ENCODE data around the gene PFN4.
"Not testable (repeated sequence)": the region's sequence is repeated elsewhere in the genome, so short reads cannot be mapped to it uniquely, and the experiment has no call there.

The PFN4 gene

DNA sequence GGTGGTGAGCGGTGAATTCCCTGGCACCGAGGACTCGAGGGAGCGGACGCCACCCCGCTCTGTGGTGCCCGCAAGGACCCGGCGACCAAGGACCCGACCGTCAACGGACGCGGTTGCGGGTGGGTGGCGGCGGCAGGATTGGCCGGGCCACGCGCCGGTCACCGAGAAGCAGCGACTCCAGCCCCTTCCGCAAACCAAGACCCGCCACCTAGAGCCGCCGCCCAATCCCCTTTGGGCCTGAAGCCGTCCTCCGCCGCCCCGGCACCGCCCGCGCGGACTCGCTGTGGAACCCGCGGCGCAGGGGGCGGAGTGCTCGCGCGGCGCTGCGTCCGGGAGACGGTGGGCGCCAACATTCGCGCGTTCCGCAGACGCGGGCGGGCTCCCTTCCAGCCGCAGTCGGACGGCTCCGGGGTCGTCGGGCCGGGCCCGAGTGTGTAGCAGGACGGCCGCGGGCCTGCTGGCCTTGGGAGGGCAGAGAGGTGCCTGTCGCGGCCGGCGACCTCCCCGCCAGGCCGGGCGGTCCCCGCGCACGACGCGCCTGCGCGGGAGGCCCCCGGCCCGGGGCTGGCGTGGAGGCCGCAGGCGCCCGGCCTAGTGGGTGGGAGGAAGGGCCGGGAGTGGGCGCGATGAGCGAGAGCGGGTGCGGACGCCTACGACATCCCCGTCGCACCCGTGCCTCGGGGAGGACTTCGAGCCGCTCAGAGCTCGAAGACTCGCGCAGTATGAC, at the start of gene PFN4, which contains the start of gene FAM228B:
PFN4 (minus strand) TSS at position 140 of the 727 bp plus-strand sequence. CDS start 799 bp downstream, outside the sequence.
FAM228B (plus strand) TSS at position 275 of the 727 bp plus-strand sequence. CDS start 893 bp downstream, outside the sequence.
- DNase-seq (ENCODE audit: low read depth) = no peak

GRCh38 chr2:24169023-24169422, 45.9 kb upstream of the PFN4 start:
- DNase-seq (ENCODE audit: low read depth) = no peak

DNA sequence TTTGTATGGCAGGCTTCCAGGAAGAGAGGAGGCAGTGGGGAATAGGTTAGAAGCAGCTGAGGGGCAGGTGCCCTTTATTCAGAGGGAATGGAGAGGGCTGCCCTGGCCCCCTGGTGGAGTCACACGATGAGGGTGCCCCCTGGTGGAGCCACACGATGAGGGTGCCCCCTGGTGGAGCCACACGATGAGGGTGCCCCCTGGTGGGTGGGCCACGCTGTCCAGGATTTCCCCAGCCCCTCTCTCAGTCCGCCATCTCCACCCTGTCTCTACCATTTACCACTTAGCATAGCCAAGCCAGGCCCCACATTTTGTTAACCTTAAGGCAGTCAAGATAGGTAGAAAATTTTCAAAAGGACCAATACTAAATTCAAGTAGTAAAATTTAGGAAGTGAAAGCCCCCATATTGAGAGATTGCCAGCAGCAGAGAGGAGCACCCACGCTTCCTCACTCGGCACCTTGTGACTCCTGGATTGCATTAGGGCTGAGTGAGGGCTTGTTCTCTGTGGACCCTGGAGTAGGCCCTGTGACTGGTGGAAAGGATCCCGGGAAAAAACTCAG, 41.4 kb upstream of the PFN4 start:
- DNase-seq (ENCODE audit: low read depth) = no peak

DNA sequence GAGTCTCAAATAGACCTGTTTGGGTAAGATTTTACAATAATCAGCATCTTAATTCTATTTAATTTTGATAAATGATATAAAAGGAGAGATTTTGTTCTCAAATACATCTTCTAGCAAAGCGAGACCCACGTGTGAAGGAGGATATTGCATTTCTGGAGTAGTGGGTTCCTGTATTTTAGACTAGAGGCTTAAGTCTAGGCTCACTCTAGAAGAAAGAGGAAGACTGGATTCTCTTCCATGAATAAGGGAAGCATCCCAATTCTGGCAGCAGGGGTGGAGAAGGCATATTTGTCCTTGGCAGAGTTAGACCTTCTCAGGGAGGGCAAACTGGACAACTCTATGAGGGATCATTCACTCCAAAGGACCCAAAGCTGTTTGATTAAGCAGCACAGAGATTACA, 40.5 kb upstream of the PFN4 start:
- DNase-seq (ENCODE audit: low read depth) = no peak

DNA sequence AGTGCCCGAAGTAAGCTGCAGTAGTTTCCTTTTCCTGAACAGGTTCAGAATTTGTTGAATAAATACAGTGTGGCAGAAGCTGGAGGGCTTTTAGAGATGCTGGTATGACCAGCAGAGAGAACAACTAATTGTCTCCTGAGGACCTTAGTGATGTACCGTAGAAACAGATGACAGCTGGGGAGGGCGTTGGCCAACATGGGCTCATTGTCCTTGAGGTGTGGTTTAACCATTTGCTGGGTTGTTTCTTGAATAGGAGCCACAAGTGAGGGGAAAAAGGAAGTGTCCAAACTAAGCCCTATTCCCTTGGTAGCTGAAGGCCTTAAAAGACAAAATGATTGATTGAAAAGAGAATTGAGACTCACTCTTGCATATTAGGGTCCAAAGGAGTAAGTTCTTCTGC, 40.1 kb upstream of the PFN4 start:
- no peak for DNase-seq (ENCODE audit: low read depth)

GRCh38 chr2:24162494-24162893, 39.4 kb upstream of the PFN4 start:
- no peak for DNase-seq (ENCODE audit: low read depth)

GRCh38 chr2:24160761-24161160, 37.6 kb upstream of the PFN4 start:
- no peak for DNase-seq (ENCODE audit: low read depth)

- no peak for DNase-seq (ENCODE audit: low read depth)
Measured at GRCh38 chr2:24159708-24160107, 36.6 kb upstream of the PFN4 start.

- no peak for DNase-seq (ENCODE audit: low read depth)
Measured at GRCh38 chr2:24158131-24158530, 35.0 kb upstream of the PFN4 start.

DNA sequence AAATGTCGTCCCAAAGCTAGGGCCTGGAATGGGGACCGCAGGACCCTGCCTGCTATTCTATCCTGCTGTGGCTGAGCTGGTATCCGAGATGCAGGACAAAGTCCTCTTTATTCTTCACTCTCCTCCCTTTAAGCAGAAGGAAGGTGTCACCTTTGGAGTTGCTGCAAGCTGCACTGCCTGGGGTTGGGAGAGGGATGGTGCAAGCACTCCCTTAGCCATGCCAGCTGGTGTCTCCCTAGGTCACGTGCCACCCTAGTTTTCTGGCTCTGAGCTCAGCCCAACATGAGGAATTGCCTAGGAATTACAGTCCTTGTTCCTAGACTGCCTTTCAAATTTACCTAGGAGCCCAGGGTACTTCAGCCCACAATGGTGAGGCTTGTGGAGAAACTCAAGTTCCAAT, 30.3 kb upstream of the PFN4 start:
- DNase-seq (ENCODE audit: low read depth) = no peak

GRCh38 chr2:24152413-24153197, 29.5 kb upstream of the PFN4 start:
- no peak for DNase-seq (ENCODE audit: low read depth)

GRCh38 chr2:24147364-24147763, 24.2 kb upstream of the PFN4 start:
- no peak for DNase-seq (ENCODE audit: low read depth)

DNA sequence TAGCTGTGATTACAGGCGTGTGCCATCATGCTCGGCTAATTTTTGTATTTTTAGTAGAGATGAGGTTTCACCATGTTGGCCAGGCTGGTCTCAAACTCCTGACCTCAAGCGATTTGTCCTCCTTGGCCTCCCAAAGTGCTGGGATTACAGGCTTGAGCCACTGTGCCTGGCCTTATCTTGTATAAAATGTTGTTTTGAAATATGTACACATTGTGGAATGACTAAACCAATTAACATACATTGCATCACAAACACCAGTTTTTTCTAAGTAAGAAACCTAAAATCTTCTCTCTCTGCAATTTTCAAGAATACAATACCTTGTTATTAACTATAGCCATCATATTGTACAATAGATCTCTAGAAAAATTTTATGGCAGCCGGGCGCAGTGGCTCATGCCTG, 17.2 kb upstream of the PFN4 start:
- not testable (repeated sequence) for DNase-seq (ENCODE audit: low read depth)

DNA sequence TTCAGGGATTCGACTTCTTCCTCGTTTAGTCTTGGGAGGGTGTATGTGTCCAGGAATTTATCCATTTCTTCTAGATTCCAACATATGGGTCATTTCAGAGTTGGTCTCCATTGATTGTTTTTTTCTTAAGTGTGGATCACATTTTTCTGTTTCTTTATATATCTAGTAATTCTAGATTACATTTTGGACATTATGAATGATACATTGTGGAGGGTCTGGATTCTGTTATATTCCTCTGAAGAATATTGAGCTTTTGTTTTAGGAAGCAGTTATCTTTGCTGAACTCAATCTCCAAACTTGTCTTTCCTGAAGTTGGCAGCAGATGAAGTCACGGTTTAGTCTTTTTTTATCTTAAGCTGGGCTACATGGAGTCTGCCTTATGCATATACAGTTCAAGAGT, 9.4 kb upstream of the PFN4 start:
- no peak for DNase-seq (ENCODE audit: low read depth)

- DNase-seq (ENCODE audit: low read depth) = no peak
Measured at GRCh38 chr2:24125956-24126355, 2.8 kb upstream of the PFN4 start.

DNA sequence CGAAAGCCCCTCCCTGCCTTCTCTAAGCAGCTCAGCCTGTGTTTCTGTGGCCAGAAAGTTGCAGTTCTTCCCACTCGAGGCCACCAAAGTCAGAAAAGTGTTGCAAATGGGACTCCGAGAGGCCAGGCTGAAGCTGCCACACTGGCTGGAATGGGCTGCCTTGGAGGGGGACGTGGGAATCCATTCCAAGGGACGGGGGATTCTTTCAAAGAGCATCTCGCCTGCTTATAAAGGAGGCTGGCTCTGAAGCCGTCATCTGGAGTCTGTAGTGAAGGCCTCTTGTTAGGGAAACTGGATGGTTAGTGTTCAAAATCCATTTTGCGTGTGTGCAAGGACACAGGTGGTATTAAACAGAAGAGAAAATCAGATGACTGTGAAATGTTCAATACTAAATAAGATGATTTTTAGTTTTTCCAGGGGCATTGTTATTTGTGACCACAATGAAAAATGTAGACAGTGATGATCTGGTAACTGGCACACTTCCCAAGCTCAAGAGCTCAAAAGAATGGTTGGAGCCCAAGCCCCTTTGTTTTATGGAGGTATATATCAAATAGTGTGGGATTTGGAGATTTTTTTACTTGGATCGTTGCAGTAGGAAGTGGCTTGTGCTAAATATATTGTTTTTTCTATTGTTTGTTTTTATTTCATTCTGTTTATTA, 917 bp upstream of the PFN4 start:
- DNase-seq (ENCODE audit: low read depth) = no peak

DNA sequence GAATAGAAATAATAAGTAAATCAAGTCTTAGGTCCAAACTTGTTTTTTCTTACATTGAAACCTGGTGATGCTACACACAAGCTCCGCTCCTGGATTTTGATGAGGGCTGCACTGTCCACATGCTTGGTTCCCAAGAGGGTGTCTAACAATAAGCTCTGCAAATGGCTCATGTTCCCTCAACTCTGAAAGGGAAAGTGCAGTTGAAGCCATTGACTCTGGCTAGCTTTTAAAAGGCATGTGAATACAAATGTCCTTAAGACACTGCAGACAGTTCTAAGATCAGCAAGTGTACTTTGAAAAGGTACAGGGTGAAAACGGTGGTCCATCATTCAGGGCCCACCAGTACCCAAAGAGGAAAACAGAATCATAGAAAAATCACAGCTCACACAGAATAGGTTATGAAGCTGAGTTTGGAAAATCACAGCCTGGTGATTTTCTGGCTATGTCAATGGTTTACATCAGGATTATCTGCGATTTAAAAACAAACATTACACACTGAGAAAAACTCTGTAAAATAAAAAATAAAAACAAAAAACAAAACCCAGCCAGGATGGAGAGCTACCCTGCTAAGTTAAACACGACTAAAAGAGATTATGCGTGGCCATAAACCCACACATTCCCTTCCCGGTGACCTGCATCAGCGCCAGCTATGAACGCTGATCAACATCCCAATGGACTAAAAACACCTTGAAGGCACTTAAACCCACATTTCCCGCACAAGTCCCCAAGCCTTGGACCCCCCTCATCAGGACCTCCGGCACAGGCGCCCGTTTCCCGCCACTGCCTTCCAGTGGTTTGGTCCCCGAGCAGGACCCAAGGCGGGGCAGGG, 554 bp downstream of the PFN4 start:
- no peak for DNase-seq (ENCODE audit: low read depth)

GRCh38 chr2:24121469-24121868, 1.7 kb downstream of the PFN4 start:
- no peak for DNase-seq (ENCODE audit: low read depth)

GRCh38 chr2:24121066-24121465, 2.1 kb downstream of the PFN4 start:
- no peak for DNase-seq (ENCODE audit: low read depth)

- DNase-seq (ENCODE audit: low read depth) = no peak
Measured at GRCh38 chr2:24117902-24118301, 5.2 kb downstream of the PFN4 start.

- no peak for DNase-seq (ENCODE audit: low read depth)
Measured at GRCh38 chr2:24115057-24115456, 8.1 kb downstream of the PFN4 start.

Data from non-pigmented ciliary epithelial cell (primary cell).